Prostate gland (tissue), 2 donors: Measurements from ENCODE around the gene PPP1R15B.

Experiments
- POLR2A ChIP-seq: fragments of 450-650 bp; IDR thresholded peaks from one replicate; pipeline ENCODE4 v1.6.1; 2016; ENCODE audit warnings: antibody characterized with exemption, mild to moderate bottlenecking
- TF ChIP-seq, protein P1 (sequence below), 4 experiments: fragments of 200-600 bp in 2 of 4; fragments of 450-650 bp in 2 of 4; sonication (generic) in 2 of 4; IDR thresholded peaks; 1 replicate in 3 of 4; 2 replicates in 1 of 4; pipeline ENCODE4 v1.5.1; 2016 to 2019; ENCODE audit warnings: antibody characterized with exemption in 4 of 4, mild to moderate bottlenecking in 2 of 4, moderate library complexity in 2 of 4

DNA sequence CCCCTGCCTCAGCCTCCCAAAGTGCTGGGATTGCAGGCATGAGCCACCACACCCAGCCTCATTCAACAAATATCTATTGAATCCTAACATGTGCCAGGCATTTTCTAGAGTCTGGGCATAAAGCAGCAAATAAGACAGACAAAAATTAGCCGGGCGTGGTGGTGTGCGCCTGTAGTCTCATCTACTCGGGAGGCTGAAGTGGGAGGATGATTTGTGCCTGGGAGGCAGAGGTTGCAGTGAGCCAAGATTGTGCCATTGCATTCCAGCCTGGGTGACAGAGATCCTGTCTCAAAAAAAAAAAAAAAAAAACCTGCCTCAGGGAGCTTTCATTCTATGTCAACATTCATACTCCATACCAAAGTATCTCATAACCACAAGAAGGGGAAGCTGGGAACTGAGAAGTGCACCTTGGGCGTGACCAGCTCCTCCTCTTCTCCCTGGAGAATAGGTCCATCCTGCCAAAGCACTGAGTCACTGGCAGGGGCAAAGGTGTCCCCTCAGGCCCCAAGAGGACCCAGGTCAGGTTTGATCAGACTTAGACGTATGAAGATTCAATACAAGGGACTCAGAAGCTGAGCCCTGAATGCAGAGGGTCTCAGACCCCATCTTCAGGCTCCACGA lies 36.8 kb upstream of the PPP1R15B start:
- TF ChIP-seq, protein P1, sequence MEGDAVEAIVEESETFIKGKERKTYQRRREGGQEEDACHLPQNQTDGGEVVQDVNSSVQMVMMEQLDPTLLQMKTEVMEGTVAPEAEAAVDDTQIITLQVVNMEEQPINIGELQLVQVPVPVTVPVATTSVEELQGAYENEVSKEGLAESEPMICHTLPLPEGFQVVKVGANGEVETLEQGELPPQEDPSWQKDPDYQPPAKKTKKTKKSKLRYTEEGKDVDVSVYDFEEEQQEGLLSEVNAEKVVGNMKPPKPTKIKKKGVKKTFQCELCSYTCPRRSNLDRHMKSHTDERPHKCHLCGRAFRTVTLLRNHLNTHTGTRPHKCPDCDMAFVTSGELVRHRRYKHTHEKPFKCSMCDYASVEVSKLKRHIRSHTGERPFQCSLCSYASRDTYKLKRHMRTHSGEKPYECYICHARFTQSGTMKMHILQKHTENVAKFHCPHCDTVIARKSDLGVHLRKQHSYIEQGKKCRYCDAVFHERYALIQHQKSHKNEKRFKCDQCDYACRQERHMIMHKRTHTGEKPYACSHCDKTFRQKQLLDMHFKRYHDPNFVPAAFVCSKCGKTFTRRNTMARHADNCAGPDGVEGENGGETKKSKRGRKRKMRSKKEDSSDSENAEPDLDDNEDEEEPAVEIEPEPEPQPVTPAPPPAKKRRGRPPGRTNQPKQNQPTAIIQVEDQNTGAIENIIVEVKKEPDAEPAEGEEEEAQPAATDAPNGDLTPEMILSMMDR (IDR thresholded peaks at IDR 0.05), result no peak
- no peak for TF ChIP-seq POLR2A
